Parathyroid adenoma (tissue), 2 donors: ENCODE results near the gene C3orf33.

Source experiments
- H2AFZ ChIP-seq: fragments of 300-600 bp; sonication (generic); one replicate; pipeline ENCODE4 v1.7.0; 2017; ENCODE audit warnings: antibody characterized with exemption, mild to moderate bottlenecking
- H3K27ac ChIP-seq: fragments of 300-600 bp; sonication (generic); one replicate; pipeline ENCODE4 v1.7.0; 2017
- H3K27me3 ChIP-seq: fragments of 300-600 bp; sonication (generic); one replicate; pipeline ENCODE4 v1.7.0; 2017; ENCODE audit warnings: low read length; ENCODE audit not compliant: control insufficient read depth, insufficient read depth
- H3K36me3 ChIP-seq: fragments of 300-600 bp; sonication (generic); one replicate; pipeline ENCODE4 v1.7.0; 2017; ENCODE audit warnings: low read length; ENCODE audit not compliant: control insufficient read depth, insufficient read depth
- H3K4me1 ChIP-seq: fragments of 300-600 bp; sonication (generic); one replicate; pipeline ENCODE4 v1.7.0; 2017; ENCODE audit warnings: control low read depth
- H3K4me2 ChIP-seq: fragments of 300-600 bp; sonication (generic); one replicate; pipeline ENCODE4 v1.7.0; 2017; ENCODE audit warnings: low read length
- H3K4me3 ChIP-seq: fragments of 300-600 bp; sonication (generic); one replicate; pipeline ENCODE4 v1.7.0; 2017; ENCODE audit warnings: low read depth, low read length
- H3K79me2 ChIP-seq: fragments of 300-600 bp; sonication (generic); one replicate; pipeline ENCODE4 v1.7.0; 2017; ENCODE audit warnings: control low read depth
- H3K9ac ChIP-seq: fragments of 300-600 bp; sonication (generic); one replicate; pipeline ENCODE4 v1.7.0; 2017; ENCODE audit warnings: mild to moderate bottlenecking
- H3K9me3 ChIP-seq: fragments of 300-600 bp; sonication (generic); one replicate; pipeline ENCODE4 v1.7.0; 2017; ENCODE audit warnings: low read length; ENCODE audit not compliant: control insufficient read depth
- CTCF ChIP-seq: fragments of 300-600 bp; sonication (generic); IDR thresholded peaks from one replicate; pipeline ENCODE4 v1.7.0; 2017; ENCODE audit warnings: antibody characterized with exemption, mild to moderate bottlenecking
- donor health status: primary hyperparathyroidism.

Gene C3orf33

GRCh38 chr3:155753038-155753639 lies 52.9 kb downstream of the C3orf33 start:
- peak; percentile 25 for TF ChIP-seq CTCF
- Histone ChIP-seq H3K9ac (no peak overlapping the region), H3K4me3 (no peak overlapping the region), H3K9me3 (no peaks in the 10 kb centered on the region), H3K4me2 (no peak overlapping the region), H3K79me2 (no peaks in the 10 kb centered on the region), H3K36me3 (no peaks in the 10 kb centered on the region), H3K27ac (no peak overlapping the region), H3K4me1 (peaks cover 7% of the 10 kb centered on the region), H2AFZ (no peak overlapping the region), H3K27me3 (no peaks in the 10 kb centered on the region)

DNA sequence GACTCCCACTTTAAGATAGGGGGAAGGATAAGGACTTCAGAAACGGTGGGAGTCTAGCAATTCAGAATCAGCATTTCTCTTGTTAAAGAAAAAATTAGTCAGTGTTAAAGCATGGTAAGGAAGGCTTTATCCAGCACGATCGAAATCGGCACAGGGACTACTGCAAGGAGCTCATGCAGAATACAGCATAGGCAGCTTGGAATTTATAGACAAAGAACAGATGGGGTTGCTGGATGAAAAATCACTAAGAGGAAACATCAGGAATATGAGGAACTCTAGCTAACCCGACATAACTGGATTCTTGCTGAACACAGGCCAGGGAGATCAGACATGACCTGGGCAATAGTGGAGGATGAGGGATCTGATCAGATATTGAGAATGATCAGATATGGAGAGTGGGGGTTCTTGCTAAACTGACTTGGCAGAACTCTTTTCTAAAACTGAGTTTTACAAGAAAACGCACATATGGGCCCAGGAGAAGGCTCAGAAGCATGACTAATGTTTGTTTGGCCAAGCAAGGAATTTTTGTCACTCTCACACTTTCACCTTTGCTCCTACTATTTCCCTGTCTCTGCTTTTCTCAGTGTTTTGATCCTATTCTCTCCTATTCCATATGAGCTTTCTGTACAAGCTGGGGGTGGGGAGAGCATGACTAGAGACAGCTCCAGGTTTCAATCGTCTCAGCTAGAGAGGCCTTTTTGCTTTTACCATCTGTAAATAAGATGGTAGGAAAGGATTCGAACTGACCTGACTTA lies 57.3 kb downstream of the C3orf33 start:
- no peaks in the 10 kb centered on the region for H3K9me3 ChIP-seq
- no peak for TF ChIP-seq CTCF
- no peak overlapping the region for H3K9ac ChIP-seq
- peaks cover 10% of the 10 kb centered on the region for H3K4me1 ChIP-seq
- no peaks in the 10 kb centered on the region for H3K36me3 ChIP-seq
- no peak overlapping the region for H3K27ac ChIP-seq
- no peak overlapping the region for H3K4me2 ChIP-seq
- H2AFZ ChIP-seq: peak overlapping the region; percentile 70
- H3K27me3 ChIP-seq: no peaks in the 10 kb centered on the region
- H3K4me3 ChIP-seq: no peak overlapping the region
- no peaks in the 10 kb centered on the region for H3K79me2 ChIP-seq

GRCh38 chr3:155747946-155748290 lies 58.2 kb downstream of the C3orf33 start:
- no peaks in the 10 kb centered on the region for H3K9me3 ChIP-seq
- H3K4me1 ChIP-seq: peaks cover 10% of the 10 kb centered on the region
- H3K27me3 ChIP-seq: no peaks in the 10 kb centered on the region
- H3K36me3 ChIP-seq: no peaks in the 10 kb centered on the region
- H3K79me2 ChIP-seq: no peaks in the 10 kb centered on the region
- no peak for TF ChIP-seq CTCF
- no peak overlapping the region for H3K4me2 ChIP-seq
- no peak overlapping the region for H3K27ac ChIP-seq
- no peak overlapping the region for H3K4me3 ChIP-seq
- no peak overlapping the region for H3K9ac ChIP-seq
- H2AFZ ChIP-seq: no peak overlapping the region

DNA sequence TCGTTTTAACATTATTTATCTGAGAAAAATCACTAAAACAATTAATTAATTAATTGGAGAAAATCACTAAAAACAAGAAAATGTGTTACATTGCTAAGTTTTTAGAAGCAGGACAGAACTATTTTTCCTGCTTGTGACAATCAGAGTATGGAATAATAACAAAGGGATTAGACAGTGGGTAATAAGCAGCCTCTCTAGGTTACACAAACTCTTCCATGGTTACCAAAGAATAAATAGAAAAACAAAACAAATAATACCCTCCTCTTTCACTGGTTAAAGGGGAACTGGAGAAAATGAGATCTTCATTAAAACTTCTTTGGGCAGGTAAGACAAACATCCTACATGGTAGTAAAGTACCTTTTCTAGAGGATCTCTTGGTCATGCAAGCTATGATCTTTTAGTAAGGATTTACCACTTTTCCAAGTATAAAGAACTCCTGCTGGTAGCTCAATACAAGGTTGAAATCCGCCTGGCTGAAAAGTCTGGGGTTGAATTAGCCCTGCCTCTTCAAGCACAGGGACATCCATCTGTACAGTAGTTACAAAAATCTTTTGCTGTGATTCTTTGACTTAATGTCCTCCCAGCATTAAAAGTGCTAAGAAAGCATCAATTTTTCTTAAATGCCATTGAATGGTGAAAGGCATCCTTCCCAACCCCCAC lies 58.7 kb downstream of the C3orf33 start:
- Histone ChIP-seq H3K4me1 (peaks cover 15% of the 10 kb centered on the region), H2AFZ (no peak overlapping the region), H3K36me3 (no peaks in the 10 kb centered on the region), H3K27me3 (no peaks in the 10 kb centered on the region), H3K9ac (no peak overlapping the region), H3K27ac (no peak overlapping the region), H3K79me2 (no peaks in the 10 kb centered on the region), H3K9me3 (no peaks in the 10 kb centered on the region), H3K4me3 (no peak overlapping the region), H3K4me2 (no peak overlapping the region)
- no peak for TF ChIP-seq CTCF
